ACC112 (cell line): ENCODE measurements around the gene SCAMP3.
"Not testable (repeated sequence)": the region's sequence is repeated elsewhere in the genome, so short reads cannot be mapped to it uniquely, and the experiment has no call there.

ENCODE experiments used
- H2AFZ ChIP-seq: fragments of 200-600 bp; sonication (generic); one replicate; pipeline ENCODE4 v1.6.0; 2017; ENCODE audit warnings: antibody characterized with exemption, low read length; ENCODE audit not compliant: unreplicated experiment
- H3K27ac ChIP-seq: fragments of 200-600 bp; sonication (generic); 2 replicates; pipeline ENCODE4 v1.5.1; 2014; ENCODE audit warnings: low read depth, mild to moderate bottlenecking, antibody characterized with exemption, low read length, moderate library complexity
- H3K27me3 ChIP-seq: fragments of 200-600 bp; sonication (generic); 2 replicates; pipeline ENCODE4 v1.6.1; 2014; ENCODE audit warnings: mild to moderate bottlenecking, antibody characterized with exemption, low read length, moderate library complexity, mixed read lengths; ENCODE audit not compliant: insufficient read depth
- H3K36me3 ChIP-seq: fragments of 200-600 bp; sonication (generic); 2 replicates; pipeline ENCODE4 v1.6.1; 2016; ENCODE audit warnings: mild to moderate bottlenecking, antibody characterized with exemption, low read length, moderate library complexity, mixed read lengths; ENCODE audit not compliant: insufficient read depth
- H3K4me1 ChIP-seq: fragments of 200-600 bp; sonication (generic); one replicate; pipeline ENCODE4 v1.6.1; 2016; ENCODE audit warnings: low read length, mixed read lengths; ENCODE audit not compliant: insufficient read depth, unreplicated experiment, control insufficient read depth
- H3K4me3 ChIP-seq: fragments of 200-600 bp; sonication (generic); 2 replicates; pipeline ENCODE4 v1.5.1; 2014; ENCODE audit warnings: mild to moderate bottlenecking, low read depth, low read length
- H3K79me2 ChIP-seq: fragments of 200-600 bp; sonication (generic); one replicate; pipeline ENCODE4 v1.6.0; 2016; ENCODE audit warnings: low read length; ENCODE audit not compliant: control insufficient read depth, unreplicated experiment, insufficient read depth

The SCAMP3 gene

GRCh38 chr1:155226910-155227260 is 35.3 kb downstream of the SCAMP3 start:
- Histone ChIP-seq H2AFZ (peak overlapping the region; percentile 73), H3K27me3 (no peaks in the 10 kb centered on the region), H3K4me1 (peaks cover 31% of the 10 kb centered on the region)

GRCh38 chr1:155226188-155226909 is 35.8 kb downstream of the SCAMP3 start:
- Histone ChIP-seq H3K36me3 (no peaks in the 10 kb centered on the region), H2AFZ (peak overlapping the region; percentile 73), H3K27me3 (no peaks in the 10 kb centered on the region), H3K4me1 (peaks cover 31% of the 10 kb centered on the region), H3K79me2 (peaks cover 22% of the 10 kb centered on the region), H3K4me3 (peak overlapping the region; percentile 93), H3K27ac (peak overlapping the region; percentile 89)

More at GRCh38 chr1:155226910-155227260, 35.3 kb downstream of the SCAMP3 start:
- Histone ChIP-seq H3K4me3 (peak overlapping the region; percentile 93), H3K27ac (peak overlapping the region; percentile 89), H3K36me3 (no peaks in the 10 kb centered on the region), H3K79me2 (peaks cover 22% of the 10 kb centered on the region)

- H3K36me3 ChIP-seq, H3K27me3 ChIP-seq, H2AFZ ChIP-seq: not testable (repeated sequence)
- Histone ChIP-seq H3K79me2 (peaks cover 22% of the 10 kb centered on the region), H3K4me1 (peaks cover 31% of the 10 kb centered on the region), H3K27ac (peak overlapping the region; percentile 89), H3K4me3 (peak overlapping the region; percentile 93)
Measured at GRCh38 chr1:155225404-155225759, 36.8 kb downstream of the SCAMP3 start.

DNA sequence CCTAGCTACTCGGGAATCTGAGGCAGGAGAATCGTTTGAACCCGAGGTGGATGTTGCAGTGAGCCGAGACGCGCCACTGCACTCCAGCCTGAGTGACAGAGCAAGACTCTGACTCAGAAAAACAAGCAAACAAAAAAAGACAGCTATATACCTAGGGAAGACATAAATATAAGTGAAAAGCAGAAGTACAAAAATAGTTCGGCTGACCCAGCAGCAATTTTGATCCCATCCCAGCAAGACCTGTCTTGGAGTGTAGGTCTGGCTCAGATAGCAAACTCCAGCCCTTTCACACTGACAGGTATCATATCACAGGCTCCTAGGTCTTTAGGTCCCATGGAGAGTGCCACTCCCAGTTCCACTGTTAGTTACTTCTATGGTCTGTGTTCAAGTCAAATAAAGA is 39.1 kb downstream of the SCAMP3 start:
- Histone ChIP-seq H3K4me3 (no peak overlapping the region), H3K27ac (no peak overlapping the region), H3K27me3 (no peaks in the 10 kb centered on the region), H3K36me3 (no peaks in the 10 kb centered on the region), H3K79me2 (peaks cover 22% of the 10 kb centered on the region), H3K4me1 (peaks cover 40% of the 10 kb centered on the region), H2AFZ (no peak overlapping the region)

GRCh38 chr1:155220211-155220965 is 41.8 kb downstream of the SCAMP3 start:
- H2AFZ ChIP-seq, H3K36me3 ChIP-seq, H3K27ac ChIP-seq, H3K79me2 ChIP-seq, H3K27me3 ChIP-seq, H3K4me3 ChIP-seq: not testable (repeated sequence)
- peaks cover 26% of the 10 kb centered on the region for H3K4me1 ChIP-seq

- Histone ChIP-seq H3K4me3 (no peak overlapping the region), H3K27ac (no peak overlapping the region), H2AFZ (no peak overlapping the region), H3K4me1 (peaks cover 18% of the 10 kb centered on the region), H3K27me3 (no peaks in the 10 kb centered on the region), H3K79me2 (peaks cover 4% of the 10 kb centered on the region), H3K36me3 (no peaks in the 10 kb centered on the region)
Measured at GRCh38 chr1:155219592-155220031, 42.5 kb downstream of the SCAMP3 start.

- no peak overlapping the region for H2AFZ ChIP-seq
- H3K4me1 ChIP-seq, result peaks cover 12% of the 10 kb centered on the region
- no peaks in the 10 kb centered on the region for H3K27me3 ChIP-seq
- H3K27ac ChIP-seq, result no peak overlapping the region
- H3K4me3 ChIP-seq, result no peak overlapping the region
- H3K79me2 ChIP-seq, result peaks cover 2% of the 10 kb centered on the region
- H3K36me3 ChIP-seq, result no peaks in the 10 kb centered on the region
Measured at GRCh38 chr1:155218854-155219591, 43.1 kb downstream of the SCAMP3 start.

GRCh38 chr1:155214702-155215101 is 47.5 kb downstream of the SCAMP3 start:
- H3K36me3 ChIP-seq, H3K27me3 ChIP-seq, H3K27ac ChIP-seq, H2AFZ ChIP-seq, H3K4me3 ChIP-seq, H3K79me2 ChIP-seq: not testable (repeated sequence)
- H3K4me1 ChIP-seq, result peaks cover 18% of the 10 kb centered on the region

DNA sequence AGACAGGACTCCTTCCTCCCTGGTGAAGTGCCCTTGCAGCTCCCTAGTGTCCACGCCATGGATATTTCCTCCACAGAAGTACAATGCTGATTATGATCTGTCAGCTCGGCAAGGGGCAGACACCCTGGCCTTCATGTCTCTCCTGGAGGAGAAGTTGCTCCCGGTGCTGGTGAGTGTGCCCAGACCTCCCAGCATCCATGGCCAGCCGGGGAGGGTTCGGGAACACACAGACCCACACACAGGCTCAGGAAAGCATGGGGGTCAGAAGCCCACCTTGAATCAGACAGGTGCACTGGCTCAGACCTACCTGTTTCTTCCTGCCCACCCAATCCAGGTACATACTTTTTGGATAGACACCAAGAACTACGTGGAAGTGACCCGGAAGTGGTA is 50.1 kb downstream of the SCAMP3 start:
- not testable (repeated sequence) for H3K27ac ChIP-seq, H3K4me3 ChIP-seq, H3K27me3 ChIP-seq, H3K36me3 ChIP-seq, H2AFZ ChIP-seq
- peaks cover 22% of the 10 kb centered on the region for H3K4me1 ChIP-seq
- peaks cover 10% of the 10 kb centered on the region for H3K79me2 ChIP-seq

DNA sequence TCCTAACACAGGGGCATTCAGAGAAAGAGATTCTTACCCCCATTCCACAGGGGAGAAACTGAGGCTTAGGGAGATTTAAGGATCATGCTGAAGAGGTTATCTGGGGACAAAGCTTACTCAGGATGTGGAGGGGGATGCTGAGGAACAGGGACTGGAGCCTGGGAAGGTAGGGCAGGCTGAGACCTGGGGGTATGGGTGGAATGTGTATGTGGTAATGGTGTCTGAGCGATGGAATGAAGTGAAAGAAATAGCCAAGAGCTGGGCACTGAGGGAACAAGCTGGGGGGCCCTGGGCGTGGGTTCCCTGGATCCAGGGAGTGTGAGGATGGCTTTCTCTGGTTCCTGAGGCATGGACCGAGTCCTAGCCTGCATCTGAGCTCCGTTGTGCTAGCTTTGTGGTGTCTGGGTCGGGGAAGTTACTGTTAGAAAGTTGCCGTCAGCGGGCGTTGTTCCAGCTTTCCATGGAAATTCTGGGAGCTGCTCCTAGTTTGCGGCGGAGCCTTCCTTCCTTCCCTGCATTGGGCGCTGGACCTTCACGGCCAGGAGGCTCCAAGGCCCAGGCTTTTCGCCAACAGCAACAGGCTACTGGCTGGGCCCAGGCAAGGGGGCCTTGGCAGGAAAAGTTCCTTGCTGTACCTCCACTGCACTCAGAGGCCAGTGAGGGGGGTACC is 50.6 kb downstream of the SCAMP3 start:
- H3K27me3 ChIP-seq, H3K36me3 ChIP-seq, H3K4me3 ChIP-seq, H3K27ac ChIP-seq, H2AFZ ChIP-seq: not testable (repeated sequence)
- Histone ChIP-seq H3K79me2 (peaks cover 10% of the 10 kb centered on the region), H3K4me1 (peaks cover 22% of the 10 kb centered on the region)
